ENCODE measurements around the gene LRRK1. TPM values are rescaled to one million over a fixed set of nuclear protein-coding genes. Genes with fewer than 3 reads are reported as not detected.

Gene LRRK1
- total RNA-seq, 1 experiment from 2014 or later: 7.6 TPM

DNA sequence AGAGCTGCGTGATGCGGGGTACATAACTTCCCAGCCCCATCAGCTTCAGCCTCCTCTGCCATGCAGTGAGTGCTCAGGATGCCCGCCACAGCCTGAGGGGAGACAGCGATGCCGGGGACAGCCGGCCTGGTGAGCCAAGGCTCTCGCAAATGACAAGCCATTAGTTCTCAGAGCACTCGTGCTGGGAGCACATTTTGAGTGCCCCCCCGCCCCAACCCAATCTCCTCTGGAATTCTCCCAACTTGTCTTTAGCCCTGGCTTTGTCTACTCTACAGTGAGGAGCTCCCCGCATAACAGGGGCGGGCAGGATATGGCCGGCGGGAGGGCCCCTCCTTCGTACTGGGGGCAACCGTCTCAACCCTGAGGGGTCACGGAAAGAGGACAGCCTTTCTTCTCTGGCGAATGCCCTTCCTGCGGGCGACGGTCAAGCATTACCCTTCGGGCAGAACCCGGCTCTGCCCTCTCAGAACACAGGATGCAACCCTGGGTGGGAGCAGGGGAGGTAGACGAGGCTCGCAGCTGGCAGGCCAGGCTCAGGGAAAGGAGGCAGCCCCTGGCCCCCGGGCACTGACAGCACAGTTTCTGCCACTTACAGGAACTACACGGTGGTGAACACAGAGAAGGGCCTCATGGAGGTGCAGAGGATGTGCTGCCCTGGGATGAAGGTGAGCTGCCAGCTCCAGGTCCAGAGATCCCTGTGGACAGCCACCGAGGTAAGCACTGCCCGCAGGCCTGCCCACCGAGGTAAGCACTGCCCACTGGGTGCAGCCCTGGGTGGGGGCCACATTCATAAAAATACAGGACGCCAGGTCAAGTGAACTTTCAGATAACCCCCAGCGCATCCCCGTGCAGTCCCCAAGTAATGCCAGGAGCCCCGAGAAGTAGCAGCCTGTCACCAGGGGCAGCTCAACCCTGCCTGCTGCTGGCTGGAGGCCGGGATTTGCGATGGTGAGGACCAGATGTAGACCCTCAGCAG lies 141.7 kb downstream of the LRRK1 start:
- CTCF ChIA-PET: interaction anchor here (1.2 to 1.7 kb wide), 5 partner anchors 8 to 52 kb away, joined by 4 to 11 read pairs (median 9); no protein-coding TSS in a partner anchor
- H3K36me3 Mint-ChIP-seq: peaks cover 29% of the 10 kb centered on the region
- H3K27me3 Mint-ChIP-seq (ENCODE audit: low read depth): peaks cover 4% of the 10 kb centered on the region
- no peak overlapping the region; the same call in 1 of the 2 replicates for H3K27ac Mint-ChIP-seq
- TF ChIP-seq ATF1 (CRISPR knock-in tag; IDR thresholded peaks at IDR 0.05): no peak
- TF ChIP-seq ZNF138 (CRISPR knock-in tag; conservative IDR thresholded peaks at IDR 0.05): 0 out of 2 replicates have a peak, but pooled peaks have one; percentile 51
- TF ChIP-seq TEAD1 (CRISPR knock-in tag; IDR thresholded peaks at IDR 0.05): 0 out of 2 replicates have a peak, but pooled peaks have one; percentile 35
- H3K9me3 Mint-ChIP-seq: peaks cover 20% of the 10 kb centered on the region
- DNase-seq (ENCODE audit: low spot score) (no peak), ATAC-seq (0 out of 2 replicates have a peak, but pooled peaks have one; percentile 9)
- H3K4me1 Mint-ChIP-seq: peaks cover 56% of the 10 kb centered on the region
- H3K4me3 Mint-ChIP-seq: no peak overlapping the region
- POLR2A ChIA-PET: interaction anchor here (0.6 to 1.3 kb wide), 2 partner anchors 9 to 208 kb away, joined by 3 read pairs; no protein-coding TSS in a partner anchor

DNA sequence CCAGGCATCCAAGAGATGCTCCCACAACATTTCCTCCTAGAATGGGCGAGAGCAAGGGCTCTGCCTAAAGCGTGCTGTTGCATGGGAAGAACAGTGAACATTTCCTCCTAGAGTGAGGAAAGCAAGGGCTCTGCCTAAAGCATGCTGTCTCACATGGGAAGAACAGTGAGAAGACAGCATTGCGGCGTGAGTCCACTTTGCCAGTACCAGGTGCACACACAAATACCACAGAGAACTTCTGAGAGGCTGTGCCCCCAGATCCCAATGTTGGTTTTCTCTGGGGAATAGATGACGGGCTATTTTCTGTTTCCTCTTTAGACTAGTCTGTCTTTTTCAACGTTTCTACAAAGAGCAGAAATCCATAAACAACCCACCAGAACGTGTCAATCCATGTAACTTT lies 142.9 kb downstream of the LRRK1 start:
- ATAC-seq: no peak
- CTCF ChIA-PET: interaction anchor here (1.3 to 3.4 kb wide), 2 partner anchors 54 kb away, joined by 4 to 9 read pairs; no protein-coding TSS in a partner anchor

DNA sequence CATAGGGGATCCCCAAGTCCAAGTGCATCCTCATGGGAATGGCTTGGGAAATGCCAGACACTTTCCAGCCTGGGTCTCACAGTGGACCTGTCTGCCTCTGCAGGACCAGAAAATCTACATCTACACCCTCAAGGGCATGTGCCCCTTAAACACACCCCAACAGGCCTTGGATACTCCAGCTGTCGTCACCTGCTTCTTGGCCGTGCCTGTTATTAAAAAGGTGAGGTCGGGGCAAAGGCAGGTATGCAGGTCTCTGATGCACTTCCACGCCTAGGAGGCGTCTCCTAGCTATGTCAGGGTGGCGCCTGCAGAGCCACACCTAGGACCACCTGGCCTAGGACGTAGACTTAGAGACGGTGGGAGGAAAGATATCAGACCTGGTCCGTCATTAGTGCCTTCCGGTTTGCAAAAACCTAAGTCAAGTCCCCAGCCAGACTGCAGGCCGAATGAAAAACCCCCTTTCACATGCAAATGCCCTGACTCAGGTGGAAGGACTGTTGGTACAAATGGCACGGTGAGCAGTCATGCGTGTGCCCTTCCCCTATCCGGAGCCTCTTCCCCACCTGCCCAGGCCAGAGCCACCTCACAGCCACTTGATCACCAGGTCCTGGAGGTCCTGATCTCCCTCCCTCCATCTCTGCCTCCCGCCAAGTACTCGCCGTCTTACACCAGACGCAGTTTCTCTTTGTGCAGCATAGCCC lies 143.5 kb downstream of the LRRK1 start:
- DNase-seq (ENCODE audit: low spot score) (no peak), ATAC-seq (peak; percentile 67)
- ChIA-PET POLR2A (no interaction called here), CTCF (interaction anchor here (0.5 to 3.4 kb wide), 6 partner anchors 43 to 207 kb away, joined by 3 to 9 read pairs (median 3); partner anchors contain the start of gene CHSY1)
- Mint-ChIP-seq H3K36me3 (peaks cover 23% of the 10 kb centered on the region), H3K9me3 (peaks cover 17% of the 10 kb centered on the region), H3K4me1 (peaks cover 65% of the 10 kb centered on the region), H3K27me3 (ENCODE audit: low read depth) (peaks cover 4% of the 10 kb centered on the region), H3K4me3 (no peak overlapping the region), H3K27ac (peak overlapping the region; percentile 59)
- TF ChIP-seq, protein P1, sequence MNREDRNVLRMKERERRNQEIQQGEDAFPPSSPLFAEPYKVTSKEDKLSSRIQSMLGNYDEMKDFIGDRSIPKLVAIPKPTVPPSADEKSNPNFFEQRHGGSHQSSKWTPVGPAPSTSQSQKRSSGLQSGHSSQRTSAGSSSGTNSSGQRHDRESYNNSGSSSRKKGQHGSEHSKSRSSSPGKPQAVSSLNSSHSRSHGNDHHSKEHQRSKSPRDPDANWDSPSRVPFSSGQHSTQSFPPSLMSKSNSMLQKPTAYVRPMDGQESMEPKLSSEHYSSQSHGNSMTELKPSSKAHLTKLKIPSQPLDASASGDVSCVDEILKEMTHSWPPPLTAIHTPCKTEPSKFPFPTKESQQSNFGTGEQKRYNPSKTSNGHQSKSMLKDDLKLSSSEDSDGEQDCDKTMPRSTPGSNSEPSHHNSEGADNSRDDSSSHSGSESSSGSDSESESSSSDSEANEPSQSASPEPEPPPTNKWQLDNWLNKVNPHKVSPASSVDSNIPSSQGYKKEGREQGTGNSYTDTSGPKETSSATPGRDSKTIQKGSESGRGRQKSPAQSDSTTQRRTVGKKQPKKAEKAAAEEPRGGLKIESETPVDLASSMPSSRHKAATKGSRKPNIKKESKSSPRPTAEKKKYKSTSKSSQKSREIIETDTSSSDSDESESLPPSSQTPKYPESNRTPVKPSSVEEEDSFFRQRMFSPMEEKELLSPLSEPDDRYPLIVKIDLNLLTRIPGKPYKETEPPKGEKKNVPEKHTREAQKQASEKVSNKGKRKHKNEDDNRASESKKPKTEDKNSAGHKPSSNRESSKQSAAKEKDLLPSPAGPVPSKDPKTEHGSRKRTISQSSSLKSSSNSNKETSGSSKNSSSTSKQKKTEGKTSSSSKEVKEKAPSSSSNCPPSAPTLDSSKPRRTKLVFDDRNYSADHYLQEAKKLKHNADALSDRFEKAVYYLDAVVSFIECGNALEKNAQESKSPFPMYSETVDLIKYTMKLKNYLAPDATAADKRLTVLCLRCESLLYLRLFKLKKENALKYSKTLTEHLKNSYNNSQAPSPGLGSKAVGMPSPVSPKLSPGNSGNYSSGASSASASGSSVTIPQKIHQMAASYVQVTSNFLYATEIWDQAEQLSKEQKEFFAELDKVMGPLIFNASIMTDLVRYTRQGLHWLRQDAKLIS (CRISPR knock-in tag; IDR thresholded peaks at IDR 0.05; ENCODE audit: borderline replicate concordance): 0 out of 2 replicates have a peak, but pooled peaks have one; percentile 27
- TF ChIP-seq FOXP1 (CRISPR knock-in tag; IDR thresholded peaks at IDR 0.05; ENCODE audit: borderline replicate concordance): no peak
- TF ChIP-seq ZNF671 (CRISPR knock-in tag; IDR thresholded peaks at IDR 0.05): no peak
- no peak for TF ChIP-seq ELF4 (CRISPR knock-in tag; IDR thresholded peaks at IDR 0.05; ENCODE audit: low read depth)
- TF ChIP-seq, protein P2, sequence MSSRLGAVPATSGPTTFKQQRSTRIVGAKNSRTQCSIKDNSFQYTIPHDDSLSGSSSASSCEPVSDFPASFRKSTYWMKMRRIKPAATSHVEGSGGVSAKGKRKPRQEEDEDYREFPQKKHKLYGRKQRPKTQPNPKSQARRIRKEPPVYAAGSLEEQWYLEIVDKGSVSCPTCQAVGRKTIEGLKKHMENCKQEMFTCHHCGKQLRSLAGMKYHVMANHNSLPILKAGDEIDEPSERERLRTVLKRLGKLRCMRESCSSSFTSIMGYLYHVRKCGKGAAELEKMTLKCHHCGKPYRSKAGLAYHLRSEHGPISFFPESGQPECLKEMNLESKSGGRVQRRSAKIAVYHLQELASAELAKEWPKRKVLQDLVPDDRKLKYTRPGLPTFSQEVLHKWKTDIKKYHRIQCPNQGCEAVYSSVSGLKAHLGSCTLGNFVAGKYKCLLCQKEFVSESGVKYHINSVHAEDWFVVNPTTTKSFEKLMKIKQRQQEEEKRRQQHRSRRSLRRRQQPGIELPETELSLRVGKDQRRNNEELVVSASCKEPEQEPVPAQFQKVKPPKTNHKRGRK (CRISPR knock-in tag; IDR thresholded peaks at IDR 0.05; ENCODE audit: borderline replicate concordance): no peak
- TF ChIP-seq ZNF121 (CRISPR knock-in tag; IDR thresholded peaks at IDR 0.05): 0 out of 2 replicates have a peak, but pooled peaks have one; percentile 1
- TF ChIP-seq CREM (CRISPR knock-in tag; IDR thresholded peaks at IDR 0.05): 0 out of 2 replicates have a peak, but pooled peaks have one; percentile 28

More for the DNA sequence above, 142.9 kb downstream of the LRRK1 start:
- Mint-ChIP-seq H3K4me1 (peaks cover 63% of the 10 kb centered on the region), H3K27me3 (ENCODE audit: low read depth) (peaks cover 4% of the 10 kb centered on the region), H3K4me3 (no peak overlapping the region), H3K36me3 (peaks cover 28% of the 10 kb centered on the region), H3K9me3 (peaks cover 17% of the 10 kb centered on the region), H3K27ac (0 out of 2 replicates have a peak overlapping the region, but pooled peaks have one; percentile 27)
- TF ChIP-seq ATF1 (CRISPR knock-in tag; IDR thresholded peaks at IDR 0.05) (no peak), ZNF232 (CRISPR knock-in tag; IDR thresholded peaks at IDR 0.05) (no peak)
- TF ChIP-seq, protein P3, sequence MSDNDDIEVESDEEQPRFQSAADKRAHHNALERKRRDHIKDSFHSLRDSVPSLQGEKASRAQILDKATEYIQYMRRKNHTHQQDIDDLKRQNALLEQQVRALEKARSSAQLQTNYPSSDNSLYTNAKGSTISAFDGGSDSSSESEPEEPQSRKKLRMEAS (CRISPR knock-in tag; IDR thresholded peaks at IDR 0.05): no peak
- POLR2A ChIA-PET: no interaction called here
- DNase-seq (ENCODE audit: low spot score): no peak

All from WTC11 (cell line).